ENCODE results near the gene CACNB1. TPM values are rescaled to one million over a fixed set of nuclear protein-coding genes. Genes with fewer than 3 reads are reported as not detected.
A peak's percentile ranks its signal among the peaks of the same experiment; 100 is the strongest.

CACNB1 gene
- total RNA-seq, 1 donor from 2014 or later, result 0.90 TPM

GRCh38 chr17:39225959-39226683 is 28.7 kb upstream of the CACNB1 start:
- DNase-seq (ENCODE audit: low read depth in 2 of 2), result peak in 1 of 2 donors; percentile 55

DNA sequence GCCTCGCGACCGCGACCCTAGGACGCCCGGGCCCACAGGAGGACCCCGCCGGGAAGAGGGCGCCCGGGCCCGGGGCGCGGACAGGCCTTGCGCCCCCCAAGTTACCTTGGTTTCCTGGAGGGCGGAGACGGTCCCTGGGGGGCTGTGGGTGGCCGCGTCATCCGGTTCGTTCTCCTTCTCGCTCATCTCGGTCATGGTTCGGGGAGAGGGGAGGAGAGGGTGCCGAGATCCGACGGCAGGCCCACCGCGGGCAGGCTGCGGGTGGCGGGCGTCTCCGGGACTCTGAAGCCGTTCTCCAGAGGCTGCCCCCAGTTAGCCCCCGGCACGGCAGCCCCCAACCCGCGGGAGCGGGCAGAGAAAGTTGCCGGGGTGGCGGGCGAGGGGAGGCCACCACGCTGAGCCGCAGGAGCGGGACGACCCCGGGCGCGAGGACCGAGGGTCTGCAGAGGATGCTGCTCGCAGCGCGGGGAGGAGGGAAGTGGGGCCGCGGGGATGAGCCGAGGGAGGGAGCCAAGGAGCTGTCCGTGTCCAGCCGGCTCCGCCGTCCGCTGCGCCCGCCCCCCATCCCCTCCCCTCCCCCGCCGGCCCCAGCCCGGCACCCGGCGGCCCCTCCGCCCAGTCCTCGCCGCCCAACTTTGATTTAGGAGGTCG is 28.0 kb upstream of the CACNB1 start, which contains the start of gene STAC2:
TSS of gene STAC2 (minus strand) at position 638 of the 651 bp plus-strand sequence. CDS start at position 195, 443 bp downstream.
- DNase-seq (ENCODE audit: low read depth in 2 of 2), result no peak

- no peak for DNase-seq (ENCODE audit: low read depth in 2 of 2)
These were observed 27.4 kb upstream of the CACNB1 start for GRCh38 chr17:39224778-39225307.

- DNase-seq (ENCODE audit: low read depth in 2 of 2), result no peak
These were observed 26.7 kb upstream of the CACNB1 start for GRCh38 chr17:39223907-39224777.

DNA sequence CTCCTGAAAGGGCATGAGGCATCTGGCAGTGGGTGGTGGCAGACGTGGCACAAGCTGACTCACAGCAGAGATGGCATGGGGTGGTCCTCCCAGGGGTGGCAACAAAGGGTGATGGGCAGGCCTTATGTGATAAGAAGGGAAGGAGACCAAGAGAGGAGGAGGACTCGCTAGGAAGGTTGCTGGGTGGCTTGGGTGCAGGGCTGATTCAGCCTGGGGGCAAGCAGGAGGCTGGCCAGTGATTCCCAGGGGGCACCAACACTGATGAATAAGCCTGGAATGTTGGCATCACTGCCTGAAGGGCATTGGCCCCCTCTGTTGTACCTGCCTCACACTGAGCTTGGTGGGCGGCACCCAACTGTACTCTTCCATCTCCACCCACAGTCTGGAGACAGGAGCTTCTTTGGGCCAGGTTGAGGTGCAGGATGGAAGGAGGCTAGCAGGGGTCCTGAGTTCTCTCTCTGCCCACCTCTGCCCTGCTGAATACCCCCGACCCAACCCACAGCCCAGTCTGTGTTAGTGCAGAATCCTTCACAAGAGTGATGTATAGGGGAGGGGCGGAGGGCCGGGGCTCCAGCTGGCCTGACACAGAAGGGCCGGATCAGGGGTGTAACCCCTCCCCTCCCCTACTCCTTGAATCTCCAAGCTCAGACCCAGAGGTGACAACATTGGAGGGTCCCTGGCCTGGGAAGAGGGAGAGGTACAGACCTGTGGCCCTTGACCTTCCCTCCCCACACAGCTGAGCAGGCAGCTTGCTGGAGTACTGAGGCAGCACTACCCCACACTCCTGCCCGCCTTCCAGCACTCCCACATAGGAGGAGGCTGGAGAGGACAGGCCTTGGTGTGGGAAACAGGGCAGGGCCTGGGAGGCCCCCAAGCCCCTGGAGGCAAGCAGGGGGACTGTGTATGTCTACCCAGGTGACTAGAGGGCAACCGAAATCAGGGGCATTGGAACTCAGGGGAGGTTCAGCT is 25.7 kb upstream of the CACNB1 start:
- no peak for DNase-seq (ENCODE audit: low read depth in 2 of 2)

GRCh38 chr17:39222151-39222550 is 24.7 kb upstream of the CACNB1 start:
- DNase-seq (ENCODE audit: low read depth in 2 of 2), result no peak

GRCh38 chr17:39221572-39221971 is 24.1 kb upstream of the CACNB1 start:
- no peak for DNase-seq (ENCODE audit: low read depth in 2 of 2)

DNA sequence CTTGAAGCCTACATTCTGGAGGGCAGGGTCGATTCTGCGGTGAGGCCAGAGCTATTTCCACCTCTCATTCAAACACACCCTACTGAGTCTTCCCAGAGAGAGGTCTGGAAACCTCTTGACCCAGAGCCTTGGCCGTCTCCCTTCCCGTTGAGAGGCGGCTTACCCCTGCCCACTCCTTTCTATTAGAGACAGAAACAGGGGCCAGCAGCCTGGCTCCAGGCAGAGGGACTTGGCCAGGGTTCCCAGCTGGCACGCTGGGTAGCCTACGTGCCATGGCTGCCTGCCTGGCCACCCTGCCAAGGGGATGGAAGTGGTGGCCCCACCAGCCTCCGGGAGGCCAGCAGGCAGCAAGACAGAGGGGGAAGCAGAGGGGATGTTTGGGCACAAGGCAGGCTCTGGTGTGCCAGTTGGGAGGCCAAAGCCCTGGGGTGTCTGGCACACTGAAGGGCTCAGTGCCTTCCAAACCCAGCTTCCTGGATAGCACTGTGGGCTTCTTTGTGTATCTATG is 22.2 kb upstream of the CACNB1 start:
- DNase-seq (ENCODE audit: low read depth in 2 of 2), result no peak

GRCh38 chr17:39218906-39219305 is 21.4 kb upstream of the CACNB1 start:
- DNase-seq (ENCODE audit: low read depth in 2 of 2), result no peak

GRCh38 chr17:39217734-39218369 is 20.4 kb upstream of the CACNB1 start:
- DNase-seq (ENCODE audit: low read depth in 2 of 2), result no peak

DNA sequence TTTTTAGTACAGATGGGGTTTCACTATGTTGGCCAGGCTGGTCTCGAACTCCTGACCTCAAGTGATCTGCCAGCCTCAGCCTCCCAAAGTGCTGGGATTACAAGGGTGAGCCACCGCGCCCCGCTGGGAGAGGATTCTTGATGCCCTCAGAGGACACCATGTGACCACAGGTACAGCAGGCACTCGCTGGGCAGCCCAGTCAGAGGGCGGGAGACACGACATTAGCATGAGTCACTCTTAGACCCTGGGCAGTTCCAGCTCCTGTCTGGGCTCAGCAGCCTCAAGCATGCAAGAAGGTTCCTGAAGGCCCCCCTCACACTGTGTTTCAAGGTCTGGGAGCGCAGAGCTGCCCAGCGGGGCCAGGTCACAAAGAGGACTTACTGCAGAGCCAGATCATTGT is 16.4 kb upstream of the CACNB1 start:
- peak in 1 of 2 donors; percentile 14 for DNase-seq (ENCODE audit: low read depth in 2 of 2)

- no peak for DNase-seq (ENCODE audit: low read depth in 2 of 2)
These were observed 15.5 kb upstream of the CACNB1 start for GRCh38 chr17:39212841-39213480.

DNA sequence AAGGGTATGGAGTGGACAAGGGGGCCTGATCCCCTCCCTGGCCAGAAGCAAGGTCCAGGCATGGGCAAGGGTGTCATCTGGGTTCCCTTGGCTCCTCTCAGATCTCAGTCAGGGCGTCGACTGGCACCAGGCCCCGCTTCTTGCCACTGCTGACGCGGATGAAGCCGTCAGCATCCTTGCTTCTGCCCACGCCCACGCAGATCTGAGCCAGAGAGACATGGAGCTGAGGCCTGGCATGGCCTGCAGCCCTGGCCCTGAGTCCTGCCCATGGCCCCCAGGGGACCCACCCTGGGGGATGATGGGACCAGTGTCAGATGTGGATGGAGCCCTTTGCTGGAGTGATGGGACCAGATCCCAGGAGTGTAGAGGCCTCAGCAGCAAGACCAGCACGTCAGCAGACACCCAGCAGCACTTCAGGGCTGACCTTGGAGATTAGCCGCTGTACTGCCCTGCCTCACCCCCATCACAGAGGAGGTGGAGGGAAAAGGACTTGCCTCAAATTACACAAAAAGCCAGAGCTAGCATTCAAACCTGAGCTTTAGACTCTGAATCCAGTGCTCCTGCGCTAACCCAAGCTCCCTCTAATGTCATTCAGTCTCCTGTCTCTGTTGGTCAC is 14.8 kb upstream of the CACNB1 start:
- no peak for DNase-seq (ENCODE audit: low read depth in 2 of 2)

- no peak for DNase-seq (ENCODE audit: low read depth in 2 of 2)
These were observed 12.6 kb upstream of the CACNB1 start for GRCh38 chr17:39210093-39210434.

DNA sequence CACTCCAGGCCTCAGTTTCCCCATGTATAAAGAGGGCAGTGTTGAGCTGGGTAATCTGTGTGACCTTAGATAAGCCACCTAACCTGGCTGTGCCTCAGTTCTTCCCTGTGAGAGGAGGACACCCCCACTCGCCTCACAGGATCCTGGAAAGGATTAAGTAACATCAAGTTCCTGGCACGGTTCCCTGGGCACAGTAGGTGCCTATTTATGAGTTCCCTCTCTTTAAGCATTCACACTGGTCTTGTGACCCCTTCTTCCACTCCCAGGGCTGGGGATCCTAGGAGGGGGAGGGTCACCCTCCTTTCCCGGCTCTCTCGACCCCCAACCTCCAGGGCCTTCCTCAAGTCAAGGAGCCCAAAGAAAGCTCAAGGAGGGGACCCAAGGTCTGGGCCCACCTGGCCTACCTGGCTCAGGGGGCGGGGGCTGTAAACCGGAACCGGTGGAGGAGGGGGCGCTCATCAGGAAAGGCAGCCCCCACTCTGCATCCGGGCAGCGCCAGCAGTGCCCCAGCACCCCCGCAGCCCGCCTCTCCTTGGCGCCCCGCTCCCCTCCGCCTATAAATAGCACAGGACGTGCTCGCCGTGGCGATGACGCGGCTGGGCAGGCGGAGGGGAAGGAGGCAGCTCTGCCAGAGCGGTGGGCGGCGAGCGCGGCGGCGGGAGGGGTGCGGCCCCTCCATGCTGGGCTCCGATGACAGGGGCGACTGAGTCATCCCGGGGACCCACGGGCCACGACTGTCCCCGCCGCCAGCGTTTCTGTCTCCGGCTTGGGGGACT is 12.0 kb upstream of the CACNB1 start:
- peak in 1 of 2 donors; percentile 50 for DNase-seq (ENCODE audit: low read depth in 2 of 2)

DNA sequence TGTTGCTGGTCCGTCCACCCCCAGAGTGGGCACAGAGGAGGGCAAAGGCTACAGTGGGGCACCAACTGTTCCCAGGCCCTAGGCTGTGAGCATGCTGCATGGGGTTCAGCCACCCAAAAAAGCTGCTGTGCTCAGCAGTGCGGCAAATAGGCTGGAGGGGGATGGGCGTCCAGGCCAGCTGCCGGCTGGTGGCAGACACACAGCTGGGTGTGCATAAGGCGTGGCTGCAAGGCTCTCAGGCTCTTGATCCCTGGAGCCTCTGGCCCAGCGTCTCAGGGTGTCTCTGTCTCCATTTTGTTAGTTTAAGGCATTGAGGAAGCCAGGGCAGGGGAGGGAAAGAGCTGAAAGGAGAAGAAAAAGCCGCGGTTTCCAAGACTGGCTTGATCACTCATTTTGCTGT is 11.4 kb upstream of the CACNB1 start:
- DNase-seq (ENCODE audit: low read depth in 2 of 2), result no peak

- no peak for DNase-seq (ENCODE audit: low read depth in 2 of 2)
These were observed 10.7 kb upstream of the CACNB1 start for GRCh38 chr17:39208136-39208535.

DNA sequence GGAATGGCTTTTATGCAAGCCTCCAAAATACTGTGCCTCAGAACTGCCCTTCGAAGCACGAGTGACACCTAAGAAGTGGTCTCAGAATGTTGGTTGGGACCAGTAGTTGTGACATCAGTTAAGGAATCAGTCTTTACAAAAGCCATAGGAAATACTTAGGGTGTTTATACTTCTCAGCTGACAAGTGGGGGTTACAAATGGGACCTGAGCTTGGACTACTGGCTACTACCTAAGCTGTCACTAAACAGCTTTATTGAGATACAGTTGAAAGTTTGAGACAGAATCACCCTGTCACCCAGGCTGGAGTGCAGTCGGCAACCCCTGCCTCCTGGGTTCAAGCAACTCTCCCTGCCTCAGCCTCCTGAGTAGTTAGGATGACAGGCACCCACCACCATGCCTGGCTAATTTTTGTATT is 7.7 kb upstream of the CACNB1 start:
- no peak for DNase-seq (ENCODE audit: low read depth in 2 of 2)

Data from dermis microvascular lymphatic vessel endothelial cell (primary cell).